Measurements from ENCODE around the gene VGLL4.
A peak's percentile ranks its signal among the peaks of the same experiment; 100 is the strongest.

The VGLL4 gene

GRCh38 chr3:11651900-11652299 lies 8.2 kb upstream of the VGLL4 start:
- DNase-seq = peak; percentile 47 to 74 (median 67)

DNA sequence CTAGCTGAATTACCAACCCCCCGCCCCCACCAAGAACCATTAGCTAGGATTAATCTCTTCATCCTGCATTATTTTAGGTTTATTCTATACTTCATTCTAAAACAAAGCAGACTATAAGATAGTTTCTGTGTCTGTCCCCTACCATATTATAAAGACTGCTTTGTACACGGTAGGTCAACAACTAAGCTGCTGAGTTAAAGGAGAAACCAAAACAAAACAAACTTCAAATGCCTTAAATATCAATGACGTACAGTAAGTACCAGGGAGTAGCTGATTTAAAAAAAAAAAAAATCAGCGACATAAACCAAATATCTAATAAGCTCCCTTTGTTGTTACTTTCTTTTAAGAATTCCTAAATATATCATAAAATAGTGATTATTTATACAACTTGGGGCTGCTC lies 7.8 kb upstream of the VGLL4 start:
- DNase-seq = no peak

DNA sequence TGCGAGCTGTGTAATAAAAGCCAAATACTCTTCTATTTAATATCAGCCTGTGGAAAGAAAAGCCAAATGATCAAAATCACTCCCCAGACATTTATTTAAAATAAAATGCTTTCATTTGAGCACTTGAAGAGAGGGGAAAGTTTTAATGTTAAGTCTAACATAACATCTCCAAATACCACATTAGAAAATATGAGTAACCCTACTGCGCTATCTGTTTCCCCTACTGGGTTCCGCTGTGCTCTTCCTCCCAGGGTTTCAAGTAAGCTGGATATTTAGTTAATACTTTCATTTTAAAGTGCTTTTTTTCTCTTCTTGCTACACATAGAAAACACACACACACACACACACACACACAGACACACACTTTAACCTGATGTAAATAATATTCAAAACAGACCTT lies 6.7 kb upstream of the VGLL4 start:
- no peak for DNase-seq

- no peak for DNase-seq
These were observed 5.0 kb upstream of the VGLL4 start for GRCh38 chr3:11648735-11649134.

DNA sequence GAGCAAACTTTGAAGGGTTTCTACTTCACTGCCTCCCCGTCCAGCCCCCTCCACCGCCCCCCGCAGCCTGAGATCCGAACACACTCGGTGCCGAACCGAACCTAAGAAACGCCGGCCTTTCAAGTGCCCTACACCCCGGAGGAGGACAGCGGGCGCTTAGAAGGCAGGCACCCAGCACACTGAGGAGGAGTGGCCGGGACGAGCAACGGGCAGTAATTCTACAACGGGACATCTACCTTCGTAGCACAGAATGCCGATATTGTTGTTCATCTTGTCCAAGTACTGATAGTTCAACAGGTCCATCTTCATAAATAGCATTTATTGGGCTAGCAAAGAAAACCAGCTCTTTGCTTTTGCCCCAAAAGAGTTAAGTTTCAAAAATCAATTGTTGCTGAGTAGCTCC lies 513 bp downstream of the VGLL4 start:
- DNase-seq = peak; percentile 39 to 61 (median 41)

DNA sequence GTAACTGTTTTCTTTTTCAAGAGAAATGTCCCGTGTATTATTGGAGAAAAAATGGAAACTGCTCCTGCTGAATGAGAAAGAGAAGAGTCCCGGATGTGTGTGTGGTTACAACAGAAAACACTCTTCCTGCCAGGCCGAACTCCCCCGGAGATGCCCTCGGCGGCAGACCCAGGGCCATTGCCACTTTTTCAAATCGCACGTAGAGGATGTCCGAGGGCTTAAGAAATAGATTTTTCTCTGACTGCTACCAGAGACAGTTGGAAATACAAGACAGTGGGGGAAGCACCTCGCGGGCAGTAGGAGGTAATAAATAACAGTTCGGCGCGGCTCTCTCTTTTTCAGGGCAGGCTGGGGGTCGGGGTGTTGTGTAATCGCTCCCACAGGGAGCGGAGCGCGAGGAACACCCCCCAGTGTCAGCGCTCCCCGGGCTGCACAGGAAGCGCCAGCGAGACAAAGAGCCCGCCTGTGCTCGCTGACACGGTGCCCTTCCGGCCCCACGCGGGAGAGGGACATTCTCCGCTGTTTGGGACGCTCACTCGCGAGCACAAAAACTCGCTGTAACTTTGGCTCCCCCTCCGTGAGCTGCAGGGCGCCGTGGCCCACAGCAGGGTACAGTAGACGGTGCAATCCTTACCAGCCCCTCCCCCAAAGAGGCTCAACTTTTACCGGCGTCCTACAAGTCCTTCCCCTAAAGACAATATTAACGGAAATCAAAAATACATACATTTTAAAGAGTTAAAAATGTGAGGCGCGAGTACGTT lies 1.1 kb downstream of the VGLL4 start:
- DNase-seq = peak; percentile 75 to 80 (median 76)

- DNase-seq = peak; percentile 29 to 42 (median 37)
These were observed 1.9 kb downstream of the VGLL4 start for GRCh38 chr3:11641683-11642430.

DNA sequence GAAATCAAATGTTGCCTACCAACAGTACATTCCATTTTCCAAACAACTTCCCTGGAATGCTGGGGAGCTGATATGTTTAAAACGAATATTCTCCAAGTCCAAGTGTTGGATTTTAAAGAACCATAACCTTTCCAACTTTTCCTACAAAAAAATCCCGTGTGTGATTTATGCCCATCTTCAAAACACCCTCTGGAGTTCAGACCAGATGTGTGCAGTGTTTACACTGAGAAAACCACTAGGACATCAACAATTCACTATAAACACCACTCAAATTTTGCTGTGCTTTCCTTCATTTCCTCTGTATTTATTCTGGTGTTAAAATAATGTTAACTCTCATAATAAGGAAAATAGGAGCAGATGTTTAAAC lies 2.4 kb downstream of the VGLL4 start:
- no peak for DNase-seq

- no peak for DNase-seq
These were observed 3.6 kb downstream of the VGLL4 start for GRCh38 chr3:11640009-11640673.

DNA sequence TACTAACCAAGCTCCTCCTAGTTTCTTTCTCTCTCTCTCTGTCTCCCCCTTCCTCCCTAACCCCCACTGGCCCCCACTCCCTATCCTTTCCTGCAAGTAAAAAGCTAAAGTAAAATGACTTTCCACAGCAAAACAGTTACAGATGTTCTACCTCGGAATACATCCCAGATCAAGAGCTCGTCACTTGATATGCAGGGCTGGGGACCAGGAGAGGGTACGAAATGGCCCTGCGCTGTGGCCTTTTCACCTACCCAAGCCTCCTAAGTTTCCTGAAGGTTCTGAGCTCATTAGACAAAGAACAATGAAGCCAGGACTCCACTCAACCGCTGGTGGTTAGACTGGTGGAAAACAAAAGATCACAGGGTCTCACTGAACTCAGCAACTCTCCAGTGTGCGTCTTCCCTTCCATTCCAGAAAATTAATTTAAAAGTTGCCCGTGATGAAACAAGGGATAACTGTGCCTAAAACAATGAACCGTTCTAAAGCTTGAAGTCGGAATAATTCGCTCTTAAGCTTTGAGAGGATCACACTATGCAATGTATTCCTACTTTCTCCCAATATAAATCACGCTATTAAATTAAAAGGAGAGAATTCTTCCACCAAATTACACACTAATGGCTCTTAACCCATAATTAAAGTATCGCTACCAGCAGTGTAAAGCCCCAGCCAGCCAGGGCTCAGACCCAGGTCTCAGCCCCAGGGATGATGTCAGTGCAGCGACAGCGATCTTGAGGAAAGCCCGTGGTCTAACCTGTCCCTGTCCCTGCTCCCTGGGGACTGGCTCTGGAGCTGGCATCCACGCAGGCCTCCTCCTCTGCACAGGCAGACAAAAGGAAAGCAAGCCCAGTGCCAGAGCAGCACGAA lies 5.0 kb downstream of the VGLL4 start:
- no peak for DNase-seq

DNA sequence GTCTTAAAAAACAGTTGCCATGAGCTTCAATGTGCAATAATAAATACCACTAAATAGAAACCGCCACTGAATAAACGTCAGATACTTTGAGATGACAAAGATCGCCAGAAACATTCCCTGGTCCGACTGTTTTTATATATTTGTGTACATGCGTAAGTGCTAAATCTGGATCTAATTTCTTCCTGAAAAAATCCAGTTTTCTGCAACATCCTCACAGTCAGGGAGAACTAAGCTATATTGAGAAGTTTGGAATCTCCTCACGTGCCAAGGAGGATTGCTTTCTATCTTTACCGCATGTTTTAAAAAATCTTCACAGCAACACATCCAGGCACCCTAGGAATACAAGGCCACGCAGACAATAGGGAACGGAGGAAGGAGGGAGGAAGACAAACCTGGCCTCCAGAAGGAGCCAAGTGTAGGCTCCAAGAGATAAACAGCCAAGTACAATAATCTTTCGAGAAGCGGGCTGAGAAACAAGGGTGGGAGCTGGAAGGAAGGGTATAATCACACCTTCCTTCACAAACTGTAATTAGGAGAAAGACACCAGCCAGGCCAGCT lies 5.7 kb downstream of the VGLL4 start:
- DNase-seq = no peak

GRCh38 chr3:11636394-11636770 lies 7.3 kb downstream of the VGLL4 start:
- DNase-seq = no peak

- no peak for DNase-seq
These were observed 7.9 kb downstream of the VGLL4 start for GRCh38 chr3:11635680-11636393.

DNA sequence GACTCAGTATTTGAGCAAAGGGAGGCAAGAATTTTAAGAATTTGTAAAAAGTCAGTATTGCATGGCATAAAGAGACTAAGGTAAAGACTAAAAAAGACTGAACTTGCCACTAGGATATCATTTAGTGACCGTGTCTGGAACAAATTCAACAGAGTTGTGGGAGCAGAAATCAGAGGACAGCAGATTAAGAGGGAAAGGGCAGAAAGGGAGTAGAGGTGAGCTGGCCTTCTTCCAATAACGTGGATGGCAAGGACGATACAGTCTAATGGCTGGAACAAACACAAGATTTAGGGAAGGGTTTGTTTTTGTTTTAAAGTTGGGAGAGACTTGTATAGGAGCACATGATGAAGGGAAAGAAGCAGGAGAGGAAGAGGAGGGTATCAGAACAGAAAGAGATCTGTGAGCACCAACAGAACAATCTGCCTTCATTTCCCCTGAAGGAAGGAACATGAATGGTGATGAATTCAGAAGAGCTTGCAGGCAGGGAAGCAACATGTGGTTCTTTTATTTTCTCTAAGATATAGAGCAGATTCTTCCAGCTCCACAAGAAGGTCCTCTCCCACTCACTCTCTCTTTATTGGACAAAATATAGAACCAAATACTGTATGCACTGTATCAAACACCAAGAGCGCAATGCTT lies 8.6 kb downstream of the VGLL4 start:
- no peak for DNase-seq

- DNase-seq = no peak
These were observed 9.6 kb downstream of the VGLL4 start for GRCh38 chr3:11634081-11634635.

DNA sequence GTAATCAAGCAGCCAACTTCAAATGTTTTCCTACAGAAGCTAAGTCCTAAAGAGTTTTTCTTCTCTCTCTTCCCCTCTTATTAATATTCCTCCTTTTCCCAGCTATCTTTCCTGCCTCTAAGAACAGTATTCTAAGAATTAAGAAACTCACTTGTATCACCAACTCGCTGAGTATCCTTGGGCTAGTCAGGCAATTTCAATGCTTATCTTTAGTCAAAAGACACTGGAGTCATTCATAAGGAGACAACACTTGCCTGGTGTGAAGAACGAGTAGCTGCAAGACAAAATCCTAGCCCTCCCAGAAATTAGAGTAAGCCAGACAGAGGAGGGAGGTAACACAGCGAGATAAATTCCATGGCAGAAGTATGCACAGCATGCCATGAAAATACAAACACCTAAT lies 10.7 kb downstream of the VGLL4 start:
- no peak for DNase-seq

DNA sequence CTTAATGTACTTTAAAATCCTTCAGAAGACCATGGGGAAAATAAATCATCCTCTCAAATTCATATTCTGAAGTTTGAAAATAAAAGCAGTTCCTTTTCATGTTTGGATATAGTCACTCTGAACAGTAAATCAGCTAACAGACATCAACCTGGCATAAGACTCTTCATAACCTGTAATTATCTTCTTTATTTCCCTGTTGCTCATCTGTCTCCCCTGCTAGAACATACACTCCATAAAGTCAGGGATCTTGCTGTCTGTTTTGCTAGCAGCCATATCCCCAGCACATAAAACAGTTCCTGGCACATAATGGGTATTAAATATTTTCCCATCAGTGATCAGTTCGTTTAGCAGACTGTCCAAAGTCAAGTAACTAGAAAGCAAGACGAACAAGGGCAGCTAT lies 11.2 kb downstream of the VGLL4 start:
- DNase-seq = no peak

- no peak for DNase-seq
These were observed 11.9 kb downstream of the VGLL4 start for GRCh38 chr3:11631820-11632219.

DNA sequence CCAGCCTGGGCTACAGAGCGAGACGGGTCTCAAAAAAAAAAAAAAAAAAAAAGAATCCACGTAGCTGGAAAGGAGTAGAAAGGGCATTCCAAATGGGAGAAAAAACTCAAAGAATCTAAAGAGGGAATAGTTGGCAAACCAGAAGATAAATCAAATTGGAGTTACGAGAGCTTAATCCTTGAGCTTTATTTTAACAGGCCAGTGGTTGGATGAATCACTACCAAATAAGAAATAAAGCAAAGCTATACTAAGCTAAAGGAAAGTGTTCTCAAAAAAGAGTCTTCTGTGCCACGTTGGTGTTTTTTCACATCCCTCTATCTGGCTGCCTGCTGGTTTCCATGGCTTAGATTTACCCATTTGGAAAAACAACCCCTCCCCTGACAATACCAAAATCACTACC lies 14.0 kb downstream of the VGLL4 start:
- DNase-seq = no peak

DNA sequence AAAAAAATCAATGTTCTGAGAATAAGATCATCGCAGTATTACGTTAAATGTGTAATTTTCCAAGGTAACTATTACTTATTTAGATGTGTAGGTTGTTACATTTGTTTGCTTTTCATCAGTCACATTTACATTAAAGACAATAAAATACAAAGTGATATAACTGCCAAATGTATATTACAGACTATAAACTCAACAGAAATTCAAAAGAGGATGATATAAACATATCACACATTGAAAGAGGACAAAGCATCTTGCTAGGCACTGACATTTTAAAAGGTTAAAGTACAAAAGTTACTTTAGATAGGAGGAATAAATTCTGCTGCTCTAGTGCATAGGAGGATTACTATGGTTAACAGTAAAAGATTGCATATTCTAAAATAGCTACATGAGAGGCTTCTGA lies 16.1 kb downstream of the VGLL4 start:
- no peak for DNase-seq

GRCh38 chr3:11626084-11626463 lies 17.6 kb downstream of the VGLL4 start:
- DNase-seq = peak in 1 of 3 donors; percentile 28
